ENCODE data around the gene ANTXRL.

Gene ANTXRL

DNA sequence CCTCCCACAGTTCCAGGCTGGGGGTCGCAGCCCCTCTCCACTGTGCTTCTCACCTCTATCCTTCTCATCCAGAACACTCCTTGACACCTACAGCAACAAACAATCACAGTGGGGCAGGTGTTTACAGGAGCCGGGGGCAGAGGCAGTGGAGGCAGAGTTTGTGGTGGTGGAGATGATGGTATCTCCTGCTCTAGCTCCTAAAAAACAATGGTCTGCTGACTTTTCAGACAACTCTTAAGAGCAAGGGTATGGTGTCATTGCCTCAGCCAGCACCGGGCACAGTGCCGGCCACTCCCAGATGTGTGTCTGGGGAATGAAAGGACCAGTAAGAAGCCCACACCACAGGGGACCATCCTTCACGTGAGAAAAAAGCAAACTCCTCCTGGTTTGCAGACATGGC lies 36.3 kb upstream of the ANTXRL start:
- DNase-seq, result no peak
- Mint-ChIP-seq H3K4me3 (no peak overlapping the region), H3K36me3 (ENCODE audit: low read depth) (no peaks in the 10 kb centered on the region), H3K4me1 (peaks cover 5% of the 10 kb centered on the region), H3K27ac (no peak overlapping the region), H3K9me3 (no peaks in the 10 kb centered on the region), H3K27me3 (ENCODE audit: low read depth, poor library complexity) (peaks cover 3% of the 10 kb centered on the region)
- TF ChIP-seq CTCF (IDR thresholded peaks at IDR 0.05), result no peak

- Mint-ChIP-seq H3K9me3 (no peaks in the 10 kb centered on the region), H3K4me3 (no peak overlapping the region), H3K4me1 (peaks cover 10% of the 10 kb centered on the region), H3K36me3 (ENCODE audit: low read depth) (no peaks in the 10 kb centered on the region), H3K27ac (no peak overlapping the region), H3K27me3 (ENCODE audit: low read depth, poor library complexity) (peaks cover 6% of the 10 kb centered on the region)
- TF ChIP-seq CTCF (IDR thresholded peaks at IDR 0.05), result no peak
- no peak for DNase-seq
Observed at GRCh38 chr10:46250898-46251856, 35.6 kb upstream of the ANTXRL start.

DNA sequence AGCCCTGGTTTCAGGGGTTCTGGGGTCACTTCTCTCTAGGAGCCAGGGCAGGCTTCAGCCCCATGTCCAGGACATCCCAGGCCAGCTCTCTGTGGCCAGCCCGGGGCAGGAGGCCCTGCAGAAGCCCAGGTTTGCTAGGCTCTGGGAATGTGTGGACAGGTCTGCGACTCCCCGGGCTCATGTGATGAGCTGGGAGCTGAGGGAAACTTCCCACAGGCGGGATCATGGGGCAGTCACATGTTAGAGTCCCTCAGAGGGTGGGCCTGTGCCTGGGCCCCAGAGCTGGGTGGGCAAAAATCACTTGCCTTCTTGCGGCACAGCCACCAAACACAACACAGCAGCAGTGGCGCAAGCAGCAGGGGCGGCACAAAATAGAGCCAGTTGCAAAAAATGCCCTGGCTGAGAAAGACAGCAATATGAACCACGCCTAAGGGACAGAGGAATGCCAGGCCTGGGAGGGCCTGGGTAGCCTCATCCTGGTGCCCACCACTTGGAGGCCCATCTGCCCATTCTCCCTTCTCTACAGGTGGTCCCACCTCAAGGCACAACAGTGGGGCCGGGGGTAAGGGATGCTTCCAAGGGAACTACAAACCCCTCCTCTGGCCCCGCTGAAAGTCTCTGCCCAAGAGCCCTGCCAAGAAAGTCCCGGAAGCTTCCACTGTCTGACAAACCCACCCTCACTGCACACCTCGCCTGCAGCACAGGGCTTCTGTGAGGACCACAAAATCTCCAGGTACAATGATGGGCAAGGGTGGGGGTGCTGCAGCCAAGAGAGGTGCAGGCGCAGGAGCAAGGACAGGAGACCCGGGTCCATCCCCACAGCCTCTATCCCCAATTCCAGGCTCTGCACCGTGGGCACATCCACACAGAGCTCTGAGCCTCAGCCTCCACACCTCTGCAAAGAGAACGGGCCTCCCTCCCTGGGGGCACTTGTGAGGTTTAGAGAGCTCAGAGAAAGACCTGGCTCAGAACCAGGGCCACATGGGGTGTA lies 34.6 kb upstream of the ANTXRL start:
- peaks cover 8% of the 10 kb centered on the region for H3K27me3 Mint-ChIP-seq (ENCODE audit: low read depth, poor library complexity)
- no peaks in the 10 kb centered on the region for H3K36me3 Mint-ChIP-seq (ENCODE audit: low read depth)
- H3K4me1 Mint-ChIP-seq, result peaks cover 10% of the 10 kb centered on the region
- H3K9me3 Mint-ChIP-seq, result no peaks in the 10 kb centered on the region
- DNase-seq, result no peak
- no peak overlapping the region for H3K4me3 Mint-ChIP-seq
- no peak for TF ChIP-seq CTCF (IDR thresholded peaks at IDR 0.05)
- H3K27ac Mint-ChIP-seq, result no peak overlapping the region

- no peak for TF ChIP-seq CTCF (IDR thresholded peaks at IDR 0.05)
- H3K4me1 Mint-ChIP-seq, result peaks cover 10% of the 10 kb centered on the region
- H3K27ac Mint-ChIP-seq, result no peak overlapping the region
- H3K27me3 Mint-ChIP-seq (ENCODE audit: low read depth, poor library complexity), result peaks cover 8% of the 10 kb centered on the region
- H3K36me3 Mint-ChIP-seq (ENCODE audit: low read depth), result no peaks in the 10 kb centered on the region
- H3K4me3 Mint-ChIP-seq, result no peak overlapping the region
- no peaks in the 10 kb centered on the region for H3K9me3 Mint-ChIP-seq
- DNase-seq, result no peak
Observed at GRCh38 chr10:46253076-46254006, 33.5 kb upstream of the ANTXRL start.

- DNase-seq, result no peak
- no peak overlapping the region for H3K27ac Mint-ChIP-seq
- H3K4me1 Mint-ChIP-seq, result peaks cover 10% of the 10 kb centered on the region
- H3K27me3 Mint-ChIP-seq (ENCODE audit: low read depth, poor library complexity), result peaks cover 8% of the 10 kb centered on the region
- no peaks in the 10 kb centered on the region for H3K9me3 Mint-ChIP-seq
- no peaks in the 10 kb centered on the region for H3K36me3 Mint-ChIP-seq (ENCODE audit: low read depth)
- TF ChIP-seq CTCF (IDR thresholded peaks at IDR 0.05), result no peak
- H3K4me3 Mint-ChIP-seq, result no peak overlapping the region
Observed at GRCh38 chr10:46254007-46254383, 32.8 kb upstream of the ANTXRL start.

All from nephron progenitor cell (in vitro differentiated cells).